Measurements from ENCODE around the gene CMTM3. TPM values are rescaled to one million over a fixed set of nuclear protein-coding genes. Genes with fewer than 3 reads are reported as not detected.

The CMTM3 gene
- total and polyA plus RNA-seq, 9 of the 15 experiments (the other 6 are each of a cell fraction or from before 2014, with no cell fraction given) = 4.6 to 33.4 (median 17.5) TPM

DNA sequence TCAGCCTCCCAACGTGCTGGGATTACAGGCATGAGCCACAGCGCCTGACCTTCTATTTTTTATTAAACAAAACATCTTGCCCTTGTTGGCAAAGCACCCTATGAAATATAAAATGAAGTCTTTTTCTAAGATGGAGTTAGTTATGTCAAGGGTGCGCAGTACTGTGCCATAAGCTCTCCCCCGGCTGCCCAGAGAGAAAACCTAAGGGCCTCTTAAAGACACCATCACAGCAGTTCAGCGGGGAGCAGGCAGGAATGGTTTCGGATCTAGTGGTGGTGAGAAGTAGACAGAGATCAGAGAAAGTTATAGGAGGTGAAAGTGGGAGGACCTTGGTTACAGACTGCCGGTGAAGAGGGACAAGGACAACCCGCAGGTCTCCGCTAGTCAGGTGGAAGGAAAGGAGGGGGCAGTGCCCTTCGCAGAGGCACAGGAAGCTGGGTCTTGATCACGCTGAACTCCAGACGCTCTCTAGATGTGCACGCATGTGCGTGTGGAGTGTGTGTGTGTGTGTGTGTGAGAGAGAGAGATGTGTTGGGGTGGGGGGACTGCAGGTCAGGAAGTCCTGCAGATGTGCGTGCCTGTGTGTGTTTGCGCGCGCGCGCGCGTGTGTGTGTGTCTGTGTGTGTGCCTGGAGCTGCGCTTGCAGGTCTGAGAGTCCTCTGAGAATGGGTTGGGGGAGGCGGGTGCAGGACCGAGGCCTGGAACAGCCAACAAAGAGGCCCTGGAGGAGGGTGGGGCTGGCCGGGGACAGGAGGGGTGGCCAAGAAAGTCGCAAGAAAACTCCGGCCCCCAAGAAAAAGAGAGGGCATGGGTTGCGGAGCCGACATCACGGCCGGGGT is 748 bp upstream of the CMTM3 start (continued):
- TF ChIP-seq, protein P1, sequence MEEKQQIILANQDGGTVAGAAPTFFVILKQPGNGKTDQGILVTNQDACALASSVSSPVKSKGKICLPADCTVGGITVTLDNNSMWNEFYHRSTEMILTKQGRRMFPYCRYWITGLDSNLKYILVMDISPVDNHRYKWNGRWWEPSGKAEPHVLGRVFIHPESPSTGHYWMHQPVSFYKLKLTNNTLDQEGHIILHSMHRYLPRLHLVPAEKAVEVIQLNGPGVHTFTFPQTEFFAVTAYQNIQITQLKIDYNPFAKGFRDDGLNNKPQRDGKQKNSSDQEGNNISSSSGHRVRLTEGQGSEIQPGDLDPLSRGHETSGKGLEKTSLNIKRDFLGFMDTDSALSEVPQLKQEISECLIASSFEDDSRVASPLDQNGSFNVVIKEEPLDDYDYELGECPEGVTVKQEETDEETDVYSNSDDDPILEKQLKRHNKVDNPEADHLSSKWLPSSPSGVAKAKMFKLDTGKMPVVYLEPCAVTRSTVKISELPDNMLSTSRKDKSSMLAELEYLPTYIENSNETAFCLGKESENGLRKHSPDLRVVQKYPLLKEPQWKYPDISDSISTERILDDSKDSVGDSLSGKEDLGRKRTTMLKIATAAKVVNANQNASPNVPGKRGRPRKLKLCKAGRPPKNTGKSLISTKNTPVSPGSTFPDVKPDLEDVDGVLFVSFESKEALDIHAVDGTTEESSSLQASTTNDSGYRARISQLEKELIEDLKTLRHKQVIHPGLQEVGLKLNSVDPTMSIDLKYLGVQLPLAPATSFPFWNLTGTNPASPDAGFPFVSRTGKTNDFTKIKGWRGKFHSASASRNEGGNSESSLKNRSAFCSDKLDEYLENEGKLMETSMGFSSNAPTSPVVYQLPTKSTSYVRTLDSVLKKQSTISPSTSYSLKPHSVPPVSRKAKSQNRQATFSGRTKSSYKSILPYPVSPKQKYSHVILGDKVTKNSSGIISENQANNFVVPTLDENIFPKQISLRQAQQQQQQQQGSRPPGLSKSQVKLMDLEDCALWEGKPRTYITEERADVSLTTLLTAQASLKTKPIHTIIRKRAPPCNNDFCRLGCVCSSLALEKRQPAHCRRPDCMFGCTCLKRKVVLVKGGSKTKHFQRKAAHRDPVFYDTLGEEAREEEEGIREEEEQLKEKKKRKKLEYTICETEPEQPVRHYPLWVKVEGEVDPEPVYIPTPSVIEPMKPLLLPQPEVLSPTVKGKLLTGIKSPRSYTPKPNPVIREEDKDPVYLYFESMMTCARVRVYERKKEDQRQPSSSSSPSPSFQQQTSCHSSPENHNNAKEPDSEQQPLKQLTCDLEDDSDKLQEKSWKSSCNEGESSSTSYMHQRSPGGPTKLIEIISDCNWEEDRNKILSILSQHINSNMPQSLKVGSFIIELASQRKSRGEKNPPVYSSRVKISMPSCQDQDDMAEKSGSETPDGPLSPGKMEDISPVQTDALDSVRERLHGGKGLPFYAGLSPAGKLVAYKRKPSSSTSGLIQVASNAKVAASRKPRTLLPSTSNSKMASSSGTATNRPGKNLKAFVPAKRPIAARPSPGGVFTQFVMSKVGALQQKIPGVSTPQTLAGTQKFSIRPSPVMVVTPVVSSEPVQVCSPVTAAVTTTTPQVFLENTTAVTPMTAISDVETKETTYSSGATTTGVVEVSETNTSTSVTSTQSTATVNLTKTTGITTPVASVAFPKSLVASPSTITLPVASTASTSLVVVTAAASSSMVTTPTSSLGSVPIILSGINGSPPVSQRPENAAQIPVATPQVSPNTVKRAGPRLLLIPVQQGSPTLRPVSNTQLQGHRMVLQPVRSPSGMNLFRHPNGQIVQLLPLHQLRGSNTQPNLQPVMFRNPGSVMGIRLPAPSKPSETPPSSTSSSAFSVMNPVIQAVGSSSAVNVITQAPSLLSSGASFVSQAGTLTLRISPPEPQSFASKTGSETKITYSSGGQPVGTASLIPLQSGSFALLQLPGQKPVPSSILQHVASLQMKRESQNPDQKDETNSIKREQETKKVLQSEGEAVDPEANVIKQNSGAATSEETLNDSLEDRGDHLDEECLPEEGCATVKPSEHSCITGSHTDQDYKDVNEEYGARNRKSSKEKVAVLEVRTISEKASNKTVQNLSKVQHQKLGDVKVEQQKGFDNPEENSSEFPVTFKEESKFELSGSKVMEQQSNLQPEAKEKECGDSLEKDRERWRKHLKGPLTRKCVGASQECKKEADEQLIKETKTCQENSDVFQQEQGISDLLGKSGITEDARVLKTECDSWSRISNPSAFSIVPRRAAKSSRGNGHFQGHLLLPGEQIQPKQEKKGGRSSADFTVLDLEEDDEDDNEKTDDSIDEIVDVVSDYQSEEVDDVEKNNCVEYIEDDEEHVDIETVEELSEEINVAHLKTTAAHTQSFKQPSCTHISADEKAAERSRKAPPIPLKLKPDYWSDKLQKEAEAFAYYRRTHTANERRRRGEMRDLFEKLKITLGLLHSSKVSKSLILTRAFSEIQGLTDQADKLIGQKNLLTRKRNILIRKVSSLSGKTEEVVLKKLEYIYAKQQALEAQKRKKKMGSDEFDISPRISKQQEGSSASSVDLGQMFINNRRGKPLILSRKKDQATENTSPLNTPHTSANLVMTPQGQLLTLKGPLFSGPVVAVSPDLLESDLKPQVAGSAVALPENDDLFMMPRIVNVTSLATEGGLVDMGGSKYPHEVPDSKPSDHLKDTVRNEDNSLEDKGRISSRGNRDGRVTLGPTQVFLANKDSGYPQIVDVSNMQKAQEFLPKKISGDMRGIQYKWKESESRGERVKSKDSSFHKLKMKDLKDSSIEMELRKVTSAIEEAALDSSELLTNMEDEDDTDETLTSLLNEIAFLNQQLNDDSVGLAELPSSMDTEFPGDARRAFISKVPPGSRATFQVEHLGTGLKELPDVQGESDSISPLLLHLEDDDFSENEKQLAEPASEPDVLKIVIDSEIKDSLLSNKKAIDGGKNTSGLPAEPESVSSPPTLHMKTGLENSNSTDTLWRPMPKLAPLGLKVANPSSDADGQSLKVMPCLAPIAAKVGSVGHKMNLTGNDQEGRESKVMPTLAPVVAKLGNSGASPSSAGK (IDR thresholded peaks at IDR 0.05) = peak; percentile 33; the same call in 1 of the 2 replicates
- TF ChIP-seq CCAR2 (IDR thresholded peaks at IDR 0.05; ENCODE audit: low read depth, low read length) (no peak), PYGO2 (tag; IDR thresholded peaks at IDR 0.05) (peak; percentile 65), ATF3 (IDR thresholded peaks at IDR 0.05) (no peak), ATF3 (CRISPR knock-in tag; conservative IDR thresholded peaks at IDR 0.05) (no peak), ZBTB43 (CRISPR knock-in tag; IDR thresholded peaks at IDR 0.05) (no peak), RFX5 (IDR thresholded peaks at IDR 0.05; ENCODE audit: low read depth, low read length) (no peak), ZNF175 (CRISPR knock-in tag; IDR thresholded peaks at IDR 0.05; ENCODE audit: low read depth) (peak; percentile 91), ZEB2 (IDR thresholded peaks at IDR 0.05) (no peak), HDAC8 (tag; IDR thresholded peaks at IDR 0.05) (peak; percentile 91), SREBF2 (CRISPR knock-in tag; IDR thresholded peaks at IDR 0.05) (no peak)
